Right lobe of liver (tissue), 4 donors: ENCODE measurements around the gene CUX1.

ENCODE experiments used
- CTCF ChIP-seq, 4 donors: fragments of 200-600 bp in 3 of 4; fragments of 450-650 bp in 1 of 4; IDR thresholded peaks; one replicate each; pipeline versions ENCODE4 v1.5.1 to v1.8.0; 2016 to 2022; ENCODE audit warnings: antibody characterized with exemption in 4 of 4, mild to moderate bottlenecking in 2 of 4
- POLR2A ChIP-seq: fragments of 450-650 bp; IDR thresholded peaks from one replicate; pipeline ENCODE4 v1.6.1; 2017; ENCODE audit warnings: antibody characterized with exemption, mild to moderate bottlenecking
- donor health status: DM: no; HTN: no; CAD: no.
- donor health status: DM: no; HTN: no; CAD: no.
- donor health status: DM: no; HTN: yes; CAD: no.

- TF ChIP-seq CTCF (IDR thresholded peaks at IDR 0.05) (no peak), POLR2A (no peak)
These were observed 61.5 kb downstream of the CUX1 start for GRCh38 chr7:101878938-101879337.
